ENCODE results near the gene CAMSAP1.

DNA sequence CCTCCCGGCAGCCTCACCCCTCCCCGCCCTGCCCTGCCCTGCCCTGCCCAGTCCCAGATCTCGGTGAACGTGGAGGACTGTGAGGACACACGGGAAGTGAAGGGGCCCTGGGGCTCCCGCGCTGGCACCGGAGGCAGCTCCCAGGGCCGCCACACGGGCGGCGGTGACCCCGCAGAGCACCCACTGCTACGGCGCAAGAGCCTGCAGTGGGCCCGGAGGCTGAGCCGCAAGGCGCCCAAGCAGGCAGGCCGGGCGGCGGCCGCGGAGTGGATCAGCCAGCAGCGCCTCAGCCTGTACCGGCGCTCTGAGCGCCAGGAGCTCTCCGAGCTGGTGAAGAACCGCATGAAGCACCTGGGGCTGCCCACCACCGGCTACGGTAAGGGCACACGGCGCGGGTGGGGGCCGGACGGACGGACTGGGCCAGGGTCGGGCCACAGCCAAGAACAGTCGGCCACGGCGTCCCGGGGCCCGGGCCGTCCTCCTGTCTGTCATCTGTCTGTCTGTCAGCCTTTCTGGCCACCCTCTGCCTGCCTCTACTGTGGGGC, 121.1 kb downstream of the CAMSAP1 start:
- TF ChIP-seq ZNF10 (tag by site-specific recombination; IDR thresholded peaks at IDR 0.05) (no peak), CTCF (tag by site-specific recombination; IDR thresholded peaks at IDR 0.05) (no peak), ZNF138 (tag by site-specific recombination; IDR thresholded peaks at IDR 0.05; ENCODE audit: borderline replicate concordance) (no peak), ZBTB20 (tag by site-specific recombination; IDR thresholded peaks at IDR 0.05) (no peak), SETDB1 (IDR thresholded peaks at IDR 0.05; ENCODE audit: insufficient read length, low read length) (no peak), ZNF223 (tag by site-specific recombination; IDR thresholded peaks at IDR 0.05) (no peak), ZNF596 (tag by site-specific recombination; IDR thresholded peaks at IDR 0.05) (no peak)
- TF ChIP-seq, protein P1, sequence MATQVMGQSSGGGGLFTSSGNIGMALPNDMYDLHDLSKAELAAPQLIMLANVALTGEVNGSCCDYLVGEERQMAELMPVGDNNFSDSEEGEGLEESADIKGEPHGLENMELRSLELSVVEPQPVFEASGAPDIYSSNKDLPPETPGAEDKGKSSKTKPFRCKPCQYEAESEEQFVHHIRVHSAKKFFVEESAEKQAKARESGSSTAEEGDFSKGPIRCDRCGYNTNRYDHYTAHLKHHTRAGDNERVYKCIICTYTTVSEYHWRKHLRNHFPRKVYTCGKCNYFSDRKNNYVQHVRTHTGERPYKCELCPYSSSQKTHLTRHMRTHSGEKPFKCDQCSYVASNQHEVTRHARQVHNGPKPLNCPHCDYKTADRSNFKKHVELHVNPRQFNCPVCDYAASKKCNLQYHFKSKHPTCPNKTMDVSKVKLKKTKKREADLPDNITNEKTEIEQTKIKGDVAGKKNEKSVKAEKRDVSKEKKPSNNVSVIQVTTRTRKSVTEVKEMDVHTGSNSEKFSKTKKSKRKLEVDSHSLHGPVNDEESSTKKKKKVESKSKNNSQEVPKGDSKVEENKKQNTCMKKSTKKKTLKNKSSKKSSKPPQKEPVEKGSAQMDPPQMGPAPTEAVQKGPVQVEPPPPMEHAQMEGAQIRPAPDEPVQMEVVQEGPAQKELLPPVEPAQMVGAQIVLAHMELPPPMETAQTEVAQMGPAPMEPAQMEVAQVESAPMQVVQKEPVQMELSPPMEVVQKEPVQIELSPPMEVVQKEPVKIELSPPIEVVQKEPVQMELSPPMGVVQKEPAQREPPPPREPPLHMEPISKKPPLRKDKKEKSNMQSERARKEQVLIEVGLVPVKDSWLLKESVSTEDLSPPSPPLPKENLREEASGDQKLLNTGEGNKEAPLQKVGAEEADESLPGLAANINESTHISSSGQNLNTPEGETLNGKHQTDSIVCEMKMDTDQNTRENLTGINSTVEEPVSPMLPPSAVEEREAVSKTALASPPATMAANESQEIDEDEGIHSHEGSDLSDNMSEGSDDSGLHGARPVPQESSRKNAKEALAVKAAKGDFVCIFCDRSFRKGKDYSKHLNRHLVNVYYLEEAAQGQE (tag by site-specific recombination; IDR thresholded peaks at IDR 0.05): no peak
- TF ChIP-seq, protein P2, sequence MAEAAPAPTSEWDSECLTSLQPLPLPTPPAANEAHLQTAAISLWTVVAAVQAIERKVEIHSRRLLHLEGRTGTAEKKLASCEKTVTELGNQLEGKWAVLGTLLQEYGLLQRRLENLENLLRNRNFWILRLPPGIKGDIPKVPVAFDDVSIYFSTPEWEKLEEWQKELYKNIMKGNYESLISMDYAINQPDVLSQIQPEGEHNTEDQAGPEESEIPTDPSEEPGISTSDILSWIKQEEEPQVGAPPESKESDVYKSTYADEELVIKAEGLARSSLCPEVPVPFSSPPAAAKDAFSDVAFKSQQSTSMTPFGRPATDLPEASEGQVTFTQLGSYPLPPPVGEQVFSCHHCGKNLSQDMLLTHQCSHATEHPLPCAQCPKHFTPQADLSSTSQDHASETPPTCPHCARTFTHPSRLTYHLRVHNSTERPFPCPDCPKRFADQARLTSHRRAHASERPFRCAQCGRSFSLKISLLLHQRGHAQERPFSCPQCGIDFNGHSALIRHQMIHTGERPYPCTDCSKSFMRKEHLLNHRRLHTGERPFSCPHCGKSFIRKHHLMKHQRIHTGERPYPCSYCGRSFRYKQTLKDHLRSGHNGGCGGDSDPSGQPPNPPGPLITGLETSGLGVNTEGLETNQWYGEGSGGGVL (tag by site-specific recombination; IDR thresholded peaks at IDR 0.05): no peak
- TF ChIP-seq, protein P3, sequence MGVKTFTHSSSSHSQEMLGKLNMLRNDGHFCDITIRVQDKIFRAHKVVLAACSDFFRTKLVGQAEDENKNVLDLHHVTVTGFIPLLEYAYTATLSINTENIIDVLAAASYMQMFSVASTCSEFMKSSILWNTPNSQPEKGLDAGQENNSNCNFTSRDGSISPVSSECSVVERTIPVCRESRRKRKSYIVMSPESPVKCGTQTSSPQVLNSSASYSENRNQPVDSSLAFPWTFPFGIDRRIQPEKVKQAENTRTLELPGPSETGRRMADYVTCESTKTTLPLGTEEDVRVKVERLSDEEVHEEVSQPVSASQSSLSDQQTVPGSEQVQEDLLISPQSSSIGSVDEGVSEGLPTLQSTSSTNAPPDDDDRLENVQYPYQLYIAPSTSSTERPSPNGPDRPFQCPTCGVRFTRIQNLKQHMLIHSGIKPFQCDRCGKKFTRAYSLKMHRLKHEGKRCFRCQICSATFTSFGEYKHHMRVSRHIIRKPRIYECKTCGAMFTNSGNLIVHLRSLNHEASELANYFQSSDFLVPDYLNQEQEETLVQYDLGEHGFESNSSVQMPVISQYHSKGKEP (tag by site-specific recombination; IDR thresholded peaks at IDR 0.05): no peak
- TF ChIP-seq, protein P4, sequence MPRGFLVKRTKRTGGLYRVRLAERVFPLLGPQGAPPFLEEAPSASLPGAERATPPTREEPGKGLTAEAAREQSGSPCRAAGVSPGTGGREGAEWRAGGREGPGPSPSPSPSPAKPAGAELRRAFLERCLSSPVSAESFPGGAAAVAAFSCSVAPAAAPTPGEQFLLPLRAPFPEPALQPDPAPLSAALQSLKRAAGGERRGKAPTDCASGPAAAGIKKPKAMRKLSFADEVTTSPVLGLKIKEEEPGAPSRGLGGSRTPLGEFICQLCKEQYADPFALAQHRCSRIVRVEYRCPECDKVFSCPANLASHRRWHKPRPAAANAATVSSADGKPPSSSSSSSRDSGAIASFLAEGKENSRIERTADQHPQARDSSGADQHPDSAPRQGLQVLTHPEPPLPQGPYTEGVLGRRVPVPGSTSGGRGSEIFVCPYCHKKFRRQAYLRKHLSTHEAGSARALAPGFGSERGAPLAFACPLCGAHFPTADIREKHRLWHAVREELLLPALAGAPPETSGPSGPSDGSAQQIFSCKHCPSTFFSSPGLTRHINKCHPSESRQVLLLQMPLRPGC (tag by site-specific recombination; IDR thresholded peaks at IDR 0.05): no peak
